ENCODE measurements around the gene TUBD1.
A peak's percentile ranks its signal among the peaks of the same experiment; 100 is the strongest.

TUBD1 gene

DNA sequence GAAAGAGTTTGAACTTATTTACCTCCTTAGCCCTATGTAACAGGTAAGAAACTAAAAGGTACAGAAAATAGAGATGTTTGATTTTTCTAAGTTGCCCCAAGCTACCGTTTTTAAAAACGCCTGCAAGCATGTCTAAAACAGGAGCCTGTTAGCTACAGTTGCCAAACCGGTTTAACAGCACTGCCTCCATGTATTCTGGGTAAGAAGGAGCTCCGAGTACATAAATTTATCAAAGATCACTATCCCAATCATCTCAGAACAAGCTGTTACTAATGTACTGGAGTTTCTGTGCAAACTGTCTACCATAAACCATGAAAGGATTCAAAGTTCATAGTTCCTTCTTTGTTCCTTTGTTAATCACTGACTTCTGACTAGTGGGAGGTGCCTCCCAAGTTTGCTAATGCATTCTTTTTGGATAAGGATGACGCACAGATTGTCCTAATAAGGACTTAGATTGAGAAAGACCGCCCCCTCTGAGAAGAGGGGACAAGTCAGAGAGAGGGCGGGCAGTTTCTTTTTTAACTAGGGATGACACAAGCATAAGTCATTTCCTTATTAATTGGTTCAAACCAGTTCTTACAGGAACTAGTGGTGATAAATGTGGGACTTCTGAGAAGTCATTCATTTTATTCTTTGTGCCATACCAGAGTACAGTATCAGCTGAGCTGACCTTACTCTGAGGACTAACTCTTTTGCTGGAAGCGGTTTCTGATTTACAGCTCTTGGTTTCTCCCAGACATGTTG is 55.3 kb downstream of the TUBD1 start:
- Histone ChIP-seq H3K4me1 (ENCODE audit: low read length) (peaks cover 40% of the 10 kb centered on the region), H3K9ac (ENCODE audit: low read length) (peak overlapping the region; percentile 99), H3K4me2 (ENCODE audit: low read length) (peak overlapping the region; percentile 91), H3K27ac (ENCODE audit: low read length) (peak overlapping the region; percentile 99), H2AFZ (ENCODE audit: low read depth, low read length) (no peak overlapping the region), H3K27me3 (ENCODE audit: low read depth, low read length) (peaks cover 14% of the 10 kb centered on the region; the same call in 1 of the 2 replicates), H3K9me3 (ENCODE audit: insufficient read depth, low read length) (no peaks in the 10 kb centered on the region), H3K4me3 (ENCODE audit: low read length) (peak overlapping the region; percentile 96), H3K36me3 (replicated peaks; ENCODE audit: low read depth, low read length) (peaks cover 36% of the 10 kb centered on the region), H4K20me1 (ENCODE audit: insufficient read depth, low read length) (peaks cover 29% of the 10 kb centered on the region), H3K79me2 (ENCODE audit: low read length) (peaks cover 53% of the 10 kb centered on the region)
- TF ChIP-seq EZH2phosphoT487 (IDR thresholded peaks at IDR 0.05; ENCODE audit: low read depth) = no peak
- TF ChIP-seq, protein P1, sequence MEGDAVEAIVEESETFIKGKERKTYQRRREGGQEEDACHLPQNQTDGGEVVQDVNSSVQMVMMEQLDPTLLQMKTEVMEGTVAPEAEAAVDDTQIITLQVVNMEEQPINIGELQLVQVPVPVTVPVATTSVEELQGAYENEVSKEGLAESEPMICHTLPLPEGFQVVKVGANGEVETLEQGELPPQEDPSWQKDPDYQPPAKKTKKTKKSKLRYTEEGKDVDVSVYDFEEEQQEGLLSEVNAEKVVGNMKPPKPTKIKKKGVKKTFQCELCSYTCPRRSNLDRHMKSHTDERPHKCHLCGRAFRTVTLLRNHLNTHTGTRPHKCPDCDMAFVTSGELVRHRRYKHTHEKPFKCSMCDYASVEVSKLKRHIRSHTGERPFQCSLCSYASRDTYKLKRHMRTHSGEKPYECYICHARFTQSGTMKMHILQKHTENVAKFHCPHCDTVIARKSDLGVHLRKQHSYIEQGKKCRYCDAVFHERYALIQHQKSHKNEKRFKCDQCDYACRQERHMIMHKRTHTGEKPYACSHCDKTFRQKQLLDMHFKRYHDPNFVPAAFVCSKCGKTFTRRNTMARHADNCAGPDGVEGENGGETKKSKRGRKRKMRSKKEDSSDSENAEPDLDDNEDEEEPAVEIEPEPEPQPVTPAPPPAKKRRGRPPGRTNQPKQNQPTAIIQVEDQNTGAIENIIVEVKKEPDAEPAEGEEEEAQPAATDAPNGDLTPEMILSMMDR (IDR thresholded peaks at IDR 0.05; ENCODE audit: low read depth, low read length) = no peak

DNA sequence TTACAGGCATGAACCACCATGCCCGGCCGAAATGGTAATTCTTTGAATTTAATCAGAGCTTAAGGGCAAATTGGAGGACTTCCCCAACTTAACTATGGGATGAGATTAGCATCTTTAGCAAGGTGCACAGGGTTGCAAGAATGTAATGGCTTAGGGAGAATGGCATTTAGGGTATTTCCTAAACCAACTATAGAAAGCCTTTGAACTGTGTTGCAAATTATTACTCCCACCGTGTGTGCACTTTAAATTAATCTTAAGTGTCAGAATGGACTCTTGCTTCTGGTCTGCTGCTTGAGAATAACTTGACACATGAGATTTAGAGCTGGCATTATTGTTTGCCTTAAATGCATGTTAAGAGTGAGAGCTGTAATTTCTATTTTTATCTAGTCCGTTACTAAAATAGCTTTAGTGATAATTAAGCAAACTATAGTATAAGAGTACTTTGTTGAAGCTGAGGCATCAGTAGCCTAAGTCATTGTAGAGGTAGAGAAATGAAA is 59.8 kb downstream of the TUBD1 start:
- peak overlapping the region; percentile 45 for H3K4me2 ChIP-seq (ENCODE audit: low read length)
- H4K20me1 ChIP-seq (ENCODE audit: insufficient read depth, low read length) = no peaks in the 10 kb centered on the region
- peak overlapping the region; percentile 91 for H3K27ac ChIP-seq (ENCODE audit: low read length)
- peak overlapping the region; percentile 31 for H3K9ac ChIP-seq (ENCODE audit: low read length)
- H3K4me1 ChIP-seq (ENCODE audit: low read length) = peaks cover 78% of the 10 kb centered on the region
- no peaks in the 10 kb centered on the region for H3K9me3 ChIP-seq (ENCODE audit: insufficient read depth, low read length)
- H3K79me2 ChIP-seq (ENCODE audit: low read length) = peaks cover 37% of the 10 kb centered on the region
- no peak overlapping the region for H2AFZ ChIP-seq (ENCODE audit: low read depth, low read length)
- H3K27me3 ChIP-seq (ENCODE audit: low read depth, low read length) = no peaks in the 10 kb centered on the region
- H3K4me3 ChIP-seq (ENCODE audit: low read length) = no peak overlapping the region
- TF ChIP-seq, protein P1 (IDR thresholded peaks at IDR 0.05; ENCODE audit: low read depth, low read length) = no peak
- TF ChIP-seq EZH2phosphoT487 (IDR thresholded peaks at IDR 0.05; ENCODE audit: low read depth) = no peak
- no peaks in the 10 kb centered on the region for H3K36me3 ChIP-seq (replicated peaks; ENCODE audit: low read depth, low read length)

DNA sequence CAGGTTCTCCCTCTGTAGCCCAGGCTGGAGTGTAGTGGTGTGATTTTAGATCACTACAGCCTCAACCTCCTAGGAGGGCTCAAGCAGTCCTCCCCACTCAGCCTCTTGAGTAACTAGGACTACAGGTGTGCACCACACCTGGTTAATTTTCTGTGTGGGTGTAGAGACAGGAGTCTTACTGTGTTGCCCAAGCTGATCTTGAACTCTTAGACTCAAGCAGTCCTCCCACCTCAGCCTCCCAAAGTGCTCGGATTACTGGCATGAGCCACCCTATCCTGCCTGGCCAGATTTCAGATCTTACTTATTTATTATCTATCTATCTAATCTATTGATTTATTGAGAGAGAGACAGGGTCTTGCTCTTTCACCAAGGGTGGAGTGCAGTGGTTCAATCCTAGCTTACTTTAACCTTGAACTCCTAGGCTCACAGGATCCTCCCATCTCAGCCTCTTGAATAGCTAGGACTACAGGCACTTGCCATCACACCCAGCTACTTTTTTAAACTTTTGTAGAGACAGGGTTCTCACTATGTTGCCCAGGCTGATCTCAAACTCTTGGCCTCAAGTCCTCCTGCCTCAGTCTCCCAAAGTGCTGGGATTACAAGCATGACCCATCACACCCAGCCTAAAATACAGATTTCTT is 61.8 kb downstream of the TUBD1 start:
- H3K79me2 ChIP-seq (ENCODE audit: low read length) = peaks cover 47% of the 10 kb centered on the region
- H4K20me1 ChIP-seq (ENCODE audit: insufficient read depth, low read length) = no peaks in the 10 kb centered on the region
- no peak for TF ChIP-seq EZH2phosphoT487 (IDR thresholded peaks at IDR 0.05; ENCODE audit: low read depth)
- TF ChIP-seq, protein P1 (IDR thresholded peaks at IDR 0.05; ENCODE audit: low read depth, low read length) = no peak
- no peak overlapping the region for H2AFZ ChIP-seq (ENCODE audit: low read depth, low read length)
- peak overlapping the region; percentile 66 for H3K4me2 ChIP-seq (ENCODE audit: low read length)
- no peaks in the 10 kb centered on the region for H3K9me3 ChIP-seq (ENCODE audit: insufficient read depth, low read length)
- peak overlapping the region; percentile 93 for H3K27ac ChIP-seq (ENCODE audit: low read length)
- H3K4me1 ChIP-seq (ENCODE audit: low read length) = peaks cover 85% of the 10 kb centered on the region
- peak overlapping the region; percentile 73 for H3K9ac ChIP-seq (ENCODE audit: low read length)
- no peaks in the 10 kb centered on the region for H3K36me3 ChIP-seq (replicated peaks; ENCODE audit: low read depth, low read length)
- H3K4me3 ChIP-seq (ENCODE audit: low read length) = no peak overlapping the region
- no peaks in the 10 kb centered on the region for H3K27me3 ChIP-seq (ENCODE audit: low read depth, low read length)

DNA sequence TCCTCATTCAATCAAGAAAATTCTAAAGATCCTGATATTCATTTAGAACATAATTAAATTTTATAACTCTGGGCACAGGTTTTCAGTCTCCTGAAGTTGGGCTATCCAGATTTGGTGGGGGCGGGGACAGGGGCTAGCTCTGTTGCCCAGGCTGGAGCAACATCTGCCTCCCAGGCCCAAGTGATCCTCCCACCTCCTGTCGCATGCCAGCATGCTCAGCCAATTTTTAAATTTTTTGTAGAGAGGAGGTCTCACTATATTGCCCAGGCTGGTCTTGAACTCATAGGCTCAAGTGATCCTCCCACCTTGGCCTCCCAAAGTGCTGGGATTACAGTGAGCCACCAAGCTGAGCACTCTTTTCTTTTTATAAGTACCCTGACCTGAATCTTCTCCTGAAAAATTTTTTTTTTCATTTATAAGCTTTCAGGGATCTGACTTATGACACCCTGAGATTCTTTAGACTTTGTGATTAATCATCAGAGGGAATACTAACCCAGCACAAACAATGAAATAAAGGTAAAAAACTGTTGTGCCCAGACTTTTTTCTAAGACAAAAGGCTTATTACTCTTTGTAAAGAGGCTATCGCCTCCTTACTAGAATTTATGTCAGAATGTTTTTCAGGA is 62.6 kb downstream of the TUBD1 start:
- peaks cover 47% of the 10 kb centered on the region for H3K79me2 ChIP-seq (ENCODE audit: low read length)
- H4K20me1 ChIP-seq (ENCODE audit: insufficient read depth, low read length) = no peaks in the 10 kb centered on the region
- H3K27ac ChIP-seq (ENCODE audit: low read length) = peak overlapping the region; percentile 93
- H3K9me3 ChIP-seq (ENCODE audit: insufficient read depth, low read length) = no peaks in the 10 kb centered on the region
- peak overlapping the region; percentile 66 for H3K4me2 ChIP-seq (ENCODE audit: low read length)
- no peak overlapping the region for H2AFZ ChIP-seq (ENCODE audit: low read depth, low read length)
- H3K4me3 ChIP-seq (ENCODE audit: low read length) = peak overlapping the region; percentile 51
- peak overlapping the region; percentile 73 for H3K9ac ChIP-seq (ENCODE audit: low read length)
- H3K36me3 ChIP-seq (replicated peaks; ENCODE audit: low read depth, low read length) = no peaks in the 10 kb centered on the region
- TF ChIP-seq, protein P1 (IDR thresholded peaks at IDR 0.05; ENCODE audit: low read depth, low read length) = no peak
- no peak for TF ChIP-seq EZH2phosphoT487 (IDR thresholded peaks at IDR 0.05; ENCODE audit: low read depth)
- no peaks in the 10 kb centered on the region for H3K27me3 ChIP-seq (ENCODE audit: low read depth, low read length)
- H3K4me1 ChIP-seq (ENCODE audit: low read length) = peaks cover 86% of the 10 kb centered on the region
